ENCODE results near the gene TMEM184B.

DNA sequence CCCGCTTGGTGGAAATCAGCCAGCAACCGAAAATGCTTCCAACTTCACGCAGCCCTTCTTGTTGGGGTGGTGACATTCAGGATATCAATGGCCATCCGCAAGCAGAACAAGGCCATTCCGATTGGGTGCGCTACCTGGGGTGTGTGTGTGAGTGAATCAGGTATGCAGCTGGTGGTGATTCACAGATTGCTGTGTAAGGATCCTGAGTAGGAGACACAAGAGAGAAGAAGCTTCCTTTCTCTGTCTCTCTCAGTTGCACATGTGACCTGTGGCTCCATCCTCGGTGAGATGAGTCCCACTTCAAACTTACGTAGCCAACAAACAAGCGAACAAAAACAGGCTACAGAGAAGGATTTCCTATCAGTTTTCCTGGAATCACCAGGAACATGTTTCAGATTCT, 9.6 kb upstream of the TMEM184B start:
- TF ChIP-seq, protein P1, sequence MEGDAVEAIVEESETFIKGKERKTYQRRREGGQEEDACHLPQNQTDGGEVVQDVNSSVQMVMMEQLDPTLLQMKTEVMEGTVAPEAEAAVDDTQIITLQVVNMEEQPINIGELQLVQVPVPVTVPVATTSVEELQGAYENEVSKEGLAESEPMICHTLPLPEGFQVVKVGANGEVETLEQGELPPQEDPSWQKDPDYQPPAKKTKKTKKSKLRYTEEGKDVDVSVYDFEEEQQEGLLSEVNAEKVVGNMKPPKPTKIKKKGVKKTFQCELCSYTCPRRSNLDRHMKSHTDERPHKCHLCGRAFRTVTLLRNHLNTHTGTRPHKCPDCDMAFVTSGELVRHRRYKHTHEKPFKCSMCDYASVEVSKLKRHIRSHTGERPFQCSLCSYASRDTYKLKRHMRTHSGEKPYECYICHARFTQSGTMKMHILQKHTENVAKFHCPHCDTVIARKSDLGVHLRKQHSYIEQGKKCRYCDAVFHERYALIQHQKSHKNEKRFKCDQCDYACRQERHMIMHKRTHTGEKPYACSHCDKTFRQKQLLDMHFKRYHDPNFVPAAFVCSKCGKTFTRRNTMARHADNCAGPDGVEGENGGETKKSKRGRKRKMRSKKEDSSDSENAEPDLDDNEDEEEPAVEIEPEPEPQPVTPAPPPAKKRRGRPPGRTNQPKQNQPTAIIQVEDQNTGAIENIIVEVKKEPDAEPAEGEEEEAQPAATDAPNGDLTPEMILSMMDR (IDR thresholded peaks at IDR 0.05): no peak
- TF ChIP-seq EP300 (IDR thresholded peaks at IDR 0.05): no peak
- TF ChIP-seq POLR2A (IDR thresholded peaks at IDR 0.05): no peak
